Endothelial cell of umbilical vein (primary cell): ENCODE results near the gene WDR5.

Experiments
- EZH2 ChIP-seq: IDR thresholded peaks from 2 replicates; pipeline ENCODE4 v1.6.1; 2012; ENCODE audit warnings: borderline replicate concordance, low read depth, mild to moderate bottlenecking, moderate library complexity, low read length, inconsistent platforms; ENCODE audit not compliant: severe bottlenecking
- MYC ChIP-seq: IDR thresholded peaks from one replicate; pipeline ENCODE4 v1.6.1; 2011; ENCODE audit warnings: mild to moderate bottlenecking, low read depth, low read length
- TF ChIP-seq, protein P1 (sequence below), 2 donors: IDR thresholded peaks; 1 replicate in 1 of 2; 2 replicates in 1 of 2; pipeline ENCODE4 v1.5.1; 2011; ENCODE audit warnings: low read length in 2 of 2, mild to moderate bottlenecking in 2 of 2, moderate library complexity in 2 of 2, control low read depth in 1 of 2, inconsistent platforms in 1 of 2, low read depth in 1 of 2; ENCODE audit not compliant: insufficient read depth in 1 of 2; ENCODE audit errors: extremely low read depth in 1 of 2

GRCh38 chr9:134154262-134154701 lies 18.4 kb downstream of the WDR5 start:
- TF ChIP-seq EZH2 (no peak), MYC (no peak)
- TF ChIP-seq, protein P1, sequence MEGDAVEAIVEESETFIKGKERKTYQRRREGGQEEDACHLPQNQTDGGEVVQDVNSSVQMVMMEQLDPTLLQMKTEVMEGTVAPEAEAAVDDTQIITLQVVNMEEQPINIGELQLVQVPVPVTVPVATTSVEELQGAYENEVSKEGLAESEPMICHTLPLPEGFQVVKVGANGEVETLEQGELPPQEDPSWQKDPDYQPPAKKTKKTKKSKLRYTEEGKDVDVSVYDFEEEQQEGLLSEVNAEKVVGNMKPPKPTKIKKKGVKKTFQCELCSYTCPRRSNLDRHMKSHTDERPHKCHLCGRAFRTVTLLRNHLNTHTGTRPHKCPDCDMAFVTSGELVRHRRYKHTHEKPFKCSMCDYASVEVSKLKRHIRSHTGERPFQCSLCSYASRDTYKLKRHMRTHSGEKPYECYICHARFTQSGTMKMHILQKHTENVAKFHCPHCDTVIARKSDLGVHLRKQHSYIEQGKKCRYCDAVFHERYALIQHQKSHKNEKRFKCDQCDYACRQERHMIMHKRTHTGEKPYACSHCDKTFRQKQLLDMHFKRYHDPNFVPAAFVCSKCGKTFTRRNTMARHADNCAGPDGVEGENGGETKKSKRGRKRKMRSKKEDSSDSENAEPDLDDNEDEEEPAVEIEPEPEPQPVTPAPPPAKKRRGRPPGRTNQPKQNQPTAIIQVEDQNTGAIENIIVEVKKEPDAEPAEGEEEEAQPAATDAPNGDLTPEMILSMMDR (IDR thresholded peaks at IDR 0.05; ENCODE audit: extremely low read depth in 1 of 2, insufficient read depth in 1 of 2, low read depth in 1 of 2, low read length in 2 of 2): no peak
